Heart left ventricle (tissue), 16 donors: ENCODE data around the gene SETBP1. TPM values are rescaled to one million over a fixed set of nuclear protein-coding genes. Genes with fewer than 3 reads are reported as not detected.

Experiments
- ATAC-seq, 4 donors: fragments of 200-7000 bp; cut with Tn5 transposase; one replicate each; pipeline ENCODE4 v1.9.1; 2020 to 2022; ENCODE audit warnings: moderate library complexity in 4 of 4, mild to moderate bottlenecking in 3 of 4, moderate number of reproducible peaks in 1 of 4
- DNase-seq, 5 donors: peaks; one replicate each; pipeline ENCODE4 v3.0.0-alpha.2; 2020
- H3K27ac ChIP-seq, 12 donors: fragments of 200-600 bp; sonication (generic) in 4 of 12; one replicate each; pipeline versions ENCODE4 v1.5.0 to v1.8.0; 2016 to 2022; ENCODE audit warnings: mild to moderate bottlenecking in 2 of 12
- H3K27me3 ChIP-seq, 9 donors: fragments of 200-600 bp; sonication (generic) in 2 of 9; one replicate each; pipeline versions ENCODE4 v1.5.1 to v1.8.0; 2016 to 2022; ENCODE audit warnings: mild to moderate bottlenecking in 3 of 9
- H3K36me3 ChIP-seq, 9 donors: fragments of 200-600 bp; sonication (generic) in 2 of 9; one replicate each; pipeline versions ENCODE4 v1.5.0 to v1.8.0; 2018 to 2022; ENCODE audit warnings: mild to moderate bottlenecking in 2 of 9
- H3K4me1 ChIP-seq, 12 donors: fragments of 200-600 bp; sonication (generic) in 4 of 12; one replicate each; pipeline versions ENCODE4 v1.5.0 to v1.8.0; 2016 to 2022; ENCODE audit warnings: mild to moderate bottlenecking in 3 of 12
- H3K4me3 ChIP-seq, 12 donors: fragments of 200-600 bp; sonication (generic) in 4 of 12; one replicate each; pipeline versions ENCODE4 v1.5.0 to v1.8.0; 2017 to 2022; ENCODE audit warnings: mild to moderate bottlenecking in 9 of 12, moderate library complexity in 4 of 12
- H3K9me3 ChIP-seq, 12 donors: fragments of 200-600 bp; sonication (generic) in 4 of 12; one replicate each; pipeline versions ENCODE4 v1.5.0 to v1.8.0; 2016 to 2022; ENCODE audit warnings: mild to moderate bottlenecking in 1 of 12
- CTCF ChIP-seq, 12 donors: fragments of 200-600 bp; sonication (generic) in 4 of 12; IDR thresholded peaks; one replicate each; pipeline versions ENCODE4 v1.5.0 to v1.8.0; 2018 to 2022; ENCODE audit warnings: antibody characterized with exemption in 12 of 12, mild to moderate bottlenecking in 5 of 12
- POLR2A ChIP-seq, 2 donors: fragments of 450-650 bp; IDR thresholded peaks; one replicate each; pipeline ENCODE4 v1.6.1; 2017; ENCODE audit warnings: antibody characterized with exemption in 2 of 2, mild to moderate bottlenecking in 2 of 2, moderate library complexity in 2 of 2
- whole genome bisulfite sequencing, 4 donors: extraction: QIAGEN DNeasy Blood & Tissue Kit in 2 of 4; methylation state at CpG; one replicate each; pipeline versions ENCODE4 v1.1.5 to v1.1.7; 2013 to 2018; 5-methylcytosine and 5-hydroxymethylcytosine counted together
- intact Hi-C, 10 donors: fragments of 100-400 bp; cut with DNase I; formaldehyde crosslinking; loops; one replicate each; pipeline versions ENCODE4 v1.11.1 to v1.14.2; 2022
- polyA plus RNA-seq, 2 donors: library from polyadenylated mRNA; stranded (reverse); fragments of 200-250 nt; gene quantifications; one replicate each; pipeline ENCODE4 v1.2.3, GENCODE V29; 2013
- total RNA-seq, 9 donors: library from RNA; depleted of rRNA in 2 of 9; stranded (reverse); fragments of >200 nt in 2 of 9; fragmentation: NEBNext Ultra II Directional in 3 of 9; extraction: Animal tissue kit (Norgen Biotek cat#: 25700) in 3 of 9; gene quantifications; one replicate each; pipeline versions ENCODE4 v1.1.0 to v1.2.4, GENCODE V29; 2016 to 2023
- donor health status: ischemic (EF 13 %, LVEDD 7.1; RV severe dilation, severe dysfunction).
- donor health status: healthy with polysubstance abuse.
- donor health status: DM: no; HTN: yes; CAD: no.
- donor health status: DM: no; HTN: no; CAD: no.
- donor health status: ischemic (EF 25% LVEDD 6.9; RV normal size, moderate dysfunction).
- donor health status: ischemic (EF 25% LVEDD 5.7; RV mildly dilated, moderate dysfunction).
- donor health status: healthy.
- donor health status: DM: yes; HTN: yes; CAD: no.
- donor health status: ischemic (EF 35%, LVEDD 5.7; RV mildly dilated, moderate dysfunction).
- donor health status: nonischemic (EF 11% LVEDD 7.7; RV severe dilation, severe dysfunction).
- donor health status: DM: yes; HTN: yes; CAD: no.
- donor health status: PGD.
- donor health status: ischemic (EF 29% LVEDD 5.4; RV normal size, mild dysfunction).
- donor health status: nonischemic (EF 23%, LVEDD 6.1; RV moderate dilation, normal function).

SETBP1 gene
- total and polyA plus RNA-seq, 11 donors, result 1.2 to 10.6 (median 5.5) TPM

- WGBS, 4 donors, result 94 to 96% (median 95%) methylated on average over 5 of the region's 5 CpGs
- no peak overlapping the region for H3K4me3 ChIP-seq
- no peaks in the 10 kb centered on the region for H3K9me3 ChIP-seq
- H3K27ac ChIP-seq, result no peak overlapping the region
- intact Hi-C loops, result no loop called here
- DNase-seq (no peak), ATAC-seq (no peak)
- no peaks in the 10 kb centered on the region for H3K36me3 ChIP-seq
- no peak for TF ChIP-seq CTCF (IDR thresholded peaks at IDR 0.05)
- TF ChIP-seq POLR2A (IDR thresholded peaks at IDR 0.05), result no peak
- no peaks in the 10 kb centered on the region for H3K27me3 ChIP-seq
- peaks cover 0 to 5% (median 0%) of the 10 kb centered on the region in 12 donors for H3K4me1 ChIP-seq
These were observed 300.4 kb downstream of the SETBP1 start for GRCh38 chr18:44981121-44981520.

GRCh38 chr18:44986933-44987332 is 306.2 kb downstream of the SETBP1 start:
- intact Hi-C loops, result no loop called here
- Histone ChIP-seq H3K36me3 (no peaks in the 10 kb centered on the region), H3K27ac (no peak overlapping the region), H3K9me3 (peaks cover 0 to 12% (median 0%) of the 10 kb centered on the region in 12 donors), H3K27me3 (no peaks in the 10 kb centered on the region), H3K4me1 (no peaks in the 10 kb centered on the region), H3K4me3 (no peak overlapping the region)
- DNase-seq (no peak), ATAC-seq (no peak)
- TF ChIP-seq CTCF (IDR thresholded peaks at IDR 0.05) (no peak), POLR2A (IDR thresholded peaks at IDR 0.05) (no peak)
- WGBS, 4 donors, result 91 to 97% (median 95%) methylated on average over 3 of the region's 3 CpGs

- no peak for ATAC-seq
- Histone ChIP-seq H3K4me1 (no peaks in the 10 kb centered on the region), H3K27ac (no peak overlapping the region), H3K9me3 (peaks cover 0 to 12% (median 0%) of the 10 kb centered on the region in 12 donors), H3K27me3 (no peaks in the 10 kb centered on the region), H3K36me3 (no peaks in the 10 kb centered on the region), H3K4me3 (no peak overlapping the region)
- 82 to 87% (median 86%) methylated on average over 4 of the region's 4 CpGs for WGBS, 4 donors
- no peak for TF ChIP-seq CTCF (IDR thresholded peaks at IDR 0.05)
- no peak for DNase-seq
- intact Hi-C loops, result no loop called here
These were observed 306.7 kb downstream of the SETBP1 start for GRCh38 chr18:44987371-44987770.

GRCh38 chr18:44988821-44989587 is 308.3 kb downstream of the SETBP1 start:
- Histone ChIP-seq H3K27me3 (no peaks in the 10 kb centered on the region), H3K4me3 (no peak overlapping the region), H3K27ac (no peak overlapping the region), H3K4me1 (no peaks in the 10 kb centered on the region), H3K36me3 (no peaks in the 10 kb centered on the region), H3K9me3 (peaks cover 0 to 12% (median 0%) of the 10 kb centered on the region in 12 donors)
- no peak for DNase-seq
- ATAC-seq, result no peak
- no peak for TF ChIP-seq POLR2A (IDR thresholded peaks at IDR 0.05)
- no peak for TF ChIP-seq CTCF (IDR thresholded peaks at IDR 0.05)
- WGBS, 4 donors, result 97 to 100% (median 99%) methylated on average over 1 of the region's 1 CpG
- intact Hi-C loops, result no loop called here
